K562 (cell line): Measurements from ENCODE around the gene SNX15. TPM values are rescaled to one million over a fixed set of nuclear protein-coding genes. Genes with fewer than 3 reads are reported as not detected.

ENCODE experiments used
- CBFA2T2 ChIP-seq: fragments of 450-650 bp; conservative IDR thresholded peaks from 2 replicates; pipeline ENCODE4 v1.6.1; 2017; ENCODE audit warnings: mild to moderate bottlenecking
- HSF4 ChIP-seq: fragments of 250-450 bp; sonication (Bioruptor Pico); IDR thresholded peaks from 2 replicates; pipeline ENCODE4 v2.1.2; 2022; ENCODE audit warnings: mild to moderate bottlenecking, moderate library complexity, borderline replicate concordance
- KDM4B ChIP-seq, 2 experiments: fragments of 450-650 bp in 1 of 2; sonication (generic) in 1 of 2; IDR thresholded peaks; 2 replicates each; pipeline ENCODE4 v1.6.1; 2016 to 2017; ENCODE audit warnings: borderline replicate concordance in 2 of 2, antibody characterized with exemption in 1 of 2, low read depth in 1 of 2, mild to moderate bottlenecking in 1 of 2
- PCBP2 ChIP-seq: fragments of 200-400 bp; formaldehyde crosslinking; IDR thresholded peaks from 2 replicates; pipeline ENCODE4 v1.6.1; 2018; ENCODE audit warnings: low read length, low read depth, mild to moderate bottlenecking, moderate library complexity; ENCODE audit not compliant: poor library complexity, severe bottlenecking
- SIN3A ChIP-seq, 2 experiments: fragments of 150-350 bp in 1 of 2; IDR thresholded peaks; 2 replicates each; pipeline ENCODE4 v1.6.1; 2011 to 2016; ENCODE audit warnings: borderline replicate concordance in 2 of 2, low read depth in 2 of 2, low read length in 2 of 2, mild to moderate bottlenecking in 2 of 2, moderate library complexity in 2 of 2; ENCODE audit not compliant: control insufficient read depth in 1 of 2
- TBP ChIP-seq: optimal IDR thresholded peaks from 2 replicates; pipeline ENCODE3; 2011; ENCODE audit warnings: low read depth, low read length, improper control_type of control experiment
- polyA plus RNA-seq, 8 experiments: library from polyadenylated mRNA; depleted of rRNA in 4 of 8; stranded (reverse) in 5 of 8; unstranded in 3 of 8; fragments of >200 nt; fragmentation: Nextera tagmentation in 2 of 8; fragmentation: Illumina TruSeq in 1 of 8; extraction: Ambion mirVana in 2 of 8; extraction: Trizol in 1 of 8; gene quantifications; 2 replicates each; pipeline versions ENCODE4 v1.2.1 to v1.2.3, GENCODE V29; 2011 to 2014; ENCODE audit warnings: inconsistent platforms in 1 of 8, missing spikeins in 1 of 8
- total RNA-seq, 7 experiments: library from RNA; depleted of rRNA in 6 of 7; stranded (reverse); fragments of >200 nt in 6 of 7; fragmentation: Illumina TruSeq in 2 of 7; extraction: Trizol in 2 of 7; gene quantifications; 2 replicates each; pipeline versions ENCODE4 v1.2.1 to v1.2.3, GENCODE V29; 2011 to 2021; ENCODE audit warnings: low replicate concordance in 1 of 7
- TF ChIP-seq, protein P1 (sequence below): fragments of 450-650 bp; formaldehyde crosslinking; IDR thresholded peaks from 2 replicates; pipeline ENCODE4 v1.4.0; 2020; ENCODE audit warnings: mild to moderate bottlenecking
- TF ChIP-seq, protein P2 (sequence below): sonication (generic); formaldehyde crosslinking; IDR thresholded peaks from 2 replicates; pipeline ENCODE4 v1.9.0; 2022; ENCODE audit warnings: mild to moderate bottlenecking, missing genetic modification reagents
- TF ChIP-seq, protein P3 (sequence below), 2 experiments: fragments of 450-650 bp; formaldehyde crosslinking in 1 of 2; IDR thresholded peaks; 2 replicates each; pipeline versions ENCODE4 v1.4.0 to v1.6.1; 2014 to 2020; ENCODE audit warnings: mild to moderate bottlenecking in 2 of 2, borderline replicate concordance in 1 of 2, low read depth in 1 of 2

The SNX15 gene
- total and polyA plus RNA-seq, 9 of the 15 experiments (the other 6 are each of a cell fraction or from before 2014, with no cell fraction given): 1.8 to 27.8 (median 15.2) TPM

DNA sequence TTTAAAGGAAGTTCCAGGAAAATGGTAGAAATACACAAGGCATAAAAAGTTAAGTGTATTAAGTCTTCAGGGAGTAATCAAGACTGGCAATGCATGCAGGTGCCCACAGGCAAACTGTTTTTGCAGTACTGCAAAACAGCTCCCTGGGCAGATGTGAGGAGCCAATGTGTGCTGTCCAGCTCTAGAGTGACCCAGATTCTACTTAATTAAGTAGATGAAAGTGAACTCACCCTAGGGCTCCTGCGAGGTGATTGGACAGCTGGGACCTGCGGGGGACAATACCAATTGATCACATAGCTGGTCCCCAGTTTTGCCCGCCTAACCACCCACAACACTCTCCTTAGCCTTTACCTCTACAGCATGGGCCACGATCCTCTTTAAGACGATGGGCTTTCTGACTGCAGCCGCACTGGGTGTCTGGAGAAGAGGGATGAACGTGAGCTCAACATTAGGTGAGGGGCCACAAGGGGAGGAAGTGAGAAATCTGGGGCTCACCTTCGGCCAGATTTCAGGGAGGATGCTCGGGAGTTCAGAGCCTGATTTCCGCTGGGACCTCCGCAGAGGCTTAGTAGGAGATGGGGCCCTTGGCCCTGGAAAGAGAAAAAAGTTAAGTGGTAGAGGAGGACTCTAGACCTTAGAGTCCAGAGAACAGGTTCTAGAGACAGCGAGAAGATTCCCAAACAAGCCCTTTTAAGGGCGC, 56.0 kb downstream of the SNX15 start (continued):
- TF ChIP-seq, protein P1, sequence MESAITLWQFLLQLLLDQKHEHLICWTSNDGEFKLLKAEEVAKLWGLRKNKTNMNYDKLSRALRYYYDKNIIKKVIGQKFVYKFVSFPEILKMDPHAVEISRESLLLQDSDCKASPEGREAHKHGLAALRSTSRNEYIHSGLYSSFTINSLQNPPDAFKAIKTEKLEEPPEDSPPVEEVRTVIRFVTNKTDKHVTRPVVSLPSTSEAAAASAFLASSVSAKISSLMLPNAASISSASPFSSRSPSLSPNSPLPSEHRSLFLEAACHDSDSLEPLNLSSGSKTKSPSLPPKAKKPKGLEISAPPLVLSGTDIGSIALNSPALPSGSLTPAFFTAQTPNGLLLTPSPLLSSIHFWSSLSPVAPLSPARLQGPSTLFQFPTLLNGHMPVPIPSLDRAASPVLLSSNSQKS: no peak
- TF ChIP-seq PCBP2 (no peak), HSF4 (CRISPR knock-in tag) (no peak), KDM4B (IDR thresholded peaks at IDR 0.05; ENCODE audit: borderline replicate concordance in 2 of 2, low read depth in 1 of 2) (no peak), CBFA2T2 (no peak), SIN3A (IDR thresholded peaks at IDR 0.05; ENCODE audit: borderline replicate concordance in 2 of 2, control insufficient read depth in 1 of 2, low read depth in 2 of 2, low read length in 2 of 2) (0 out of 4 replicates have a peak, but pooled peaks of 1 of the 2 experiments have one; percentile 10), TBP (peak; percentile 23)
- TF ChIP-seq, protein P2, sequence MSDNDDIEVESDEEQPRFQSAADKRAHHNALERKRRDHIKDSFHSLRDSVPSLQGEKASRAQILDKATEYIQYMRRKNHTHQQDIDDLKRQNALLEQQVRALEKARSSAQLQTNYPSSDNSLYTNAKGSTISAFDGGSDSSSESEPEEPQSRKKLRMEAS (CRISPR knock-in tag): no peak
- TF ChIP-seq, protein P3, sequence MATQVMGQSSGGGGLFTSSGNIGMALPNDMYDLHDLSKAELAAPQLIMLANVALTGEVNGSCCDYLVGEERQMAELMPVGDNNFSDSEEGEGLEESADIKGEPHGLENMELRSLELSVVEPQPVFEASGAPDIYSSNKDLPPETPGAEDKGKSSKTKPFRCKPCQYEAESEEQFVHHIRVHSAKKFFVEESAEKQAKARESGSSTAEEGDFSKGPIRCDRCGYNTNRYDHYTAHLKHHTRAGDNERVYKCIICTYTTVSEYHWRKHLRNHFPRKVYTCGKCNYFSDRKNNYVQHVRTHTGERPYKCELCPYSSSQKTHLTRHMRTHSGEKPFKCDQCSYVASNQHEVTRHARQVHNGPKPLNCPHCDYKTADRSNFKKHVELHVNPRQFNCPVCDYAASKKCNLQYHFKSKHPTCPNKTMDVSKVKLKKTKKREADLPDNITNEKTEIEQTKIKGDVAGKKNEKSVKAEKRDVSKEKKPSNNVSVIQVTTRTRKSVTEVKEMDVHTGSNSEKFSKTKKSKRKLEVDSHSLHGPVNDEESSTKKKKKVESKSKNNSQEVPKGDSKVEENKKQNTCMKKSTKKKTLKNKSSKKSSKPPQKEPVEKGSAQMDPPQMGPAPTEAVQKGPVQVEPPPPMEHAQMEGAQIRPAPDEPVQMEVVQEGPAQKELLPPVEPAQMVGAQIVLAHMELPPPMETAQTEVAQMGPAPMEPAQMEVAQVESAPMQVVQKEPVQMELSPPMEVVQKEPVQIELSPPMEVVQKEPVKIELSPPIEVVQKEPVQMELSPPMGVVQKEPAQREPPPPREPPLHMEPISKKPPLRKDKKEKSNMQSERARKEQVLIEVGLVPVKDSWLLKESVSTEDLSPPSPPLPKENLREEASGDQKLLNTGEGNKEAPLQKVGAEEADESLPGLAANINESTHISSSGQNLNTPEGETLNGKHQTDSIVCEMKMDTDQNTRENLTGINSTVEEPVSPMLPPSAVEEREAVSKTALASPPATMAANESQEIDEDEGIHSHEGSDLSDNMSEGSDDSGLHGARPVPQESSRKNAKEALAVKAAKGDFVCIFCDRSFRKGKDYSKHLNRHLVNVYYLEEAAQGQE (IDR thresholded peaks at IDR 0.05; ENCODE audit: borderline replicate concordance): 0 out of 2 replicates have a peak, but pooled peaks have one; percentile 3
- TF ChIP-seq, protein P3 (CRISPR knock-in tag; IDR thresholded peaks at IDR 0.05; ENCODE audit: low read depth): no peak
